ENCODE results near the gene CD164.
A peak's percentile ranks its signal among the peaks of the same experiment; 100 is the strongest.

CD164 gene

DNA sequence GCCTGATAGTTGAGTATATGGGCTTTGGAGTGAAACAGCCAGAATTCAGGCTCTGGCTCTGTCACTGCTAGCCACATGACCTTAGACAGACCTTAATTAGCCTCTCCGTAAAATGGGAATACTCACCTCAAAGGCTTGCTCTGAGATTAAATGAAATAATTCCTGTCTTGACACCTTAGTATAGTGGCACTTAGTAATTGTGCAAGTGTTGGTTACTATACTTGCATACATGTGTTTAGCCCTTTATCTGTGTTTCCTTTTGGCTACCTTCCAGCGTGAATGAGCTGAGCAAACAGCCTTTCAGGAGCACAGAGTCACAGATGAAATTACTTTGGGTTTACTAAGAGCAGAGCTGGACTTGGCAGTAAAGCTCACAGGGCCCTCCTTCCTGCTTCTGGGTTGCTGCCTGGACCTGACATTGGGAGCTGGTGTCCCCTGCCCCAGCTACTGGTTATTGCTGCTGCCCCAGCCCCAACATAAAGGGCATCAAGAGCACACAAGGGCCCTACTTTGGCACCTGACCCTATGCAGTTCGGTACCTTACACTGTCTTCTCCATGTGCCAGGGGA is 32.8 kb downstream of the CD164 start:
- DNase-seq (ENCODE audit: extremely low read depth, low read depth), result peak; percentile 37
- TF ChIP-seq, protein P1, sequence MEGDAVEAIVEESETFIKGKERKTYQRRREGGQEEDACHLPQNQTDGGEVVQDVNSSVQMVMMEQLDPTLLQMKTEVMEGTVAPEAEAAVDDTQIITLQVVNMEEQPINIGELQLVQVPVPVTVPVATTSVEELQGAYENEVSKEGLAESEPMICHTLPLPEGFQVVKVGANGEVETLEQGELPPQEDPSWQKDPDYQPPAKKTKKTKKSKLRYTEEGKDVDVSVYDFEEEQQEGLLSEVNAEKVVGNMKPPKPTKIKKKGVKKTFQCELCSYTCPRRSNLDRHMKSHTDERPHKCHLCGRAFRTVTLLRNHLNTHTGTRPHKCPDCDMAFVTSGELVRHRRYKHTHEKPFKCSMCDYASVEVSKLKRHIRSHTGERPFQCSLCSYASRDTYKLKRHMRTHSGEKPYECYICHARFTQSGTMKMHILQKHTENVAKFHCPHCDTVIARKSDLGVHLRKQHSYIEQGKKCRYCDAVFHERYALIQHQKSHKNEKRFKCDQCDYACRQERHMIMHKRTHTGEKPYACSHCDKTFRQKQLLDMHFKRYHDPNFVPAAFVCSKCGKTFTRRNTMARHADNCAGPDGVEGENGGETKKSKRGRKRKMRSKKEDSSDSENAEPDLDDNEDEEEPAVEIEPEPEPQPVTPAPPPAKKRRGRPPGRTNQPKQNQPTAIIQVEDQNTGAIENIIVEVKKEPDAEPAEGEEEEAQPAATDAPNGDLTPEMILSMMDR (IDR thresholded peaks at IDR 0.05; ENCODE audit: low read depth, low read length), result no peak

DNA sequence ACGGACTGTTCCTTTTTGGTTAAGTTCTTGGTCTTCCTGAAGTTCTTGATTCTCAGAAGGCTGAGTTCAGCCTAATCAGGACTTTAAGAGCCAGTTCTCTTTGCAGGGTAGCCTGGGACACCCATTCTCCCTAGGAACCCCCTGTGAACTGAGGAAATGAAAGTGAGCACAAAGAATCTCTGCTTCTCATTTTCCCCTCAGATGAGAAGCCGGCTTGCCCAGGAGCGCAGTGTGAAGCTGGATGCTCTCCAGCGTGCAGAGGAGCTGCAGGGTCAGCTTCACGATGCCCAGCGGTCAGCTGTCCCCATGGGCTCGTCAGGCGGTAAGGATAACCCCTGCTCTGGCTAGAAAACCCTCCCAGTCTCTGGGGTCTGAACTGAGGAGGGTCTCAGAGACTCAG is 34.0 kb downstream of the CD164 start:
- no peak for DNase-seq (ENCODE audit: extremely low read depth, low read depth)
- TF ChIP-seq, protein P1 (IDR thresholded peaks at IDR 0.05; ENCODE audit: low read depth, low read length), result no peak

DNA sequence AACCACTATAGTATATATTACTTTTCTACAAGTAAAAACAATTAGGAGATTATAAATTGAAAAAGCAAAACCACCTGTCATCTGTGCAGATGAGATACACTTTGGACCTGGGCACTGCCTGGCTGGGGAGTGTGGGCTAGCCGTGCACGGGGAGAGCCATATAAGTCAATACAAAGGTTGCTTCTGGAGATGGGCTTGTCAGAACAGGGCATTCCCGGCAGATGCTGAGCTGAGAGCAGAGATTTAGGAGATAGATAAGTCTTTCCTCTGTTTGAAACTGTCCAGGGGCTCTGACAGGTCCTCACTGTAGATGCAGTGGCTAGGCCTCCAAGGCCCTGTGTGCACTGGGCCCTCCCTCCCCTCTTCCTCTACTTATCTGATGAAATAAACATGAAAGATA is 34.5 kb downstream of the CD164 start:
- DNase-seq (ENCODE audit: extremely low read depth, low read depth), result no peak
- TF ChIP-seq, protein P1 (IDR thresholded peaks at IDR 0.05; ENCODE audit: low read depth, low read length), result no peak

DNA sequence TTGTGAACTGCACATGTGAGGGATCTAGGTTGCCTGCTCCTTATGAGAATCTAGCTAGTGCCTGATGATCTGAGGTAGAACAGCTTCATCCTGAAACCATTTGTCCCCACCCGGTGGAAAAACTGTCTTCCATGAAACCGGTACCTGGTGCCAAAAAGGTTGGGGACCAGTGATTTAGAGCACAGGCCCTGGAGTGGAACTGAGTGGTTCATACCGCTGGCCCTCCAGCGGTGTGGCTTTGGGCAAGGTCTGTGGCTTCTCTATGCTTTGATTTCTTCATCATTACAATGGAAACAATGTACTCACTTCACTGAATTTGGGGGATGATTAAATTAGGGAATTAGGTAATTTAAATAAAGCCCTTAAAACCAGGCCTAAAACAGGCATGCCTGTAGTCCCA is 36.3 kb downstream of the CD164 start:
- no peak for DNase-seq (ENCODE audit: extremely low read depth, low read depth)
- TF ChIP-seq, protein P1 (IDR thresholded peaks at IDR 0.05; ENCODE audit: low read depth, low read length), result no peak

DNA sequence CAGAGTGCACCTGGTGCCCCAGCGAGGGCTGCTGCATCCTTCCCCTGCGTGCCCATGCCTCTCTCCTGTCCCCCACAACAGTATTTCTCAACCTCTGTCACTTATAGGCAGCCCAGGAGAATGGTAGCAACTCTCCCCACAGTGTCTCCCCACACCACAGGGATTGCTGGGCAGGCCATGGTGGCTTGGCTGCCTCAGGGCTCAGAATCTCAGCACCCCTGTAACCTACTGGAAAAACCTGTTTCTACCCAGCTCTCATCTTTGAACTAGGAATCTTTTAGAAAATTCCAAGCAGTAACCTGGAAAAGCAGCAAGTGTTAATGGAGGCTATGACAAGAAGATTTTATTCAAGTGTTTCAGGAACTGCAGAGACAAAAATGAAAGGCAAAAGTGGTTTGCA is 38.0 kb downstream of the CD164 start:
- no peak for DNase-seq (ENCODE audit: extremely low read depth, low read depth)
- TF ChIP-seq, protein P1 (IDR thresholded peaks at IDR 0.05; ENCODE audit: low read depth, low read length), result no peak

DNA sequence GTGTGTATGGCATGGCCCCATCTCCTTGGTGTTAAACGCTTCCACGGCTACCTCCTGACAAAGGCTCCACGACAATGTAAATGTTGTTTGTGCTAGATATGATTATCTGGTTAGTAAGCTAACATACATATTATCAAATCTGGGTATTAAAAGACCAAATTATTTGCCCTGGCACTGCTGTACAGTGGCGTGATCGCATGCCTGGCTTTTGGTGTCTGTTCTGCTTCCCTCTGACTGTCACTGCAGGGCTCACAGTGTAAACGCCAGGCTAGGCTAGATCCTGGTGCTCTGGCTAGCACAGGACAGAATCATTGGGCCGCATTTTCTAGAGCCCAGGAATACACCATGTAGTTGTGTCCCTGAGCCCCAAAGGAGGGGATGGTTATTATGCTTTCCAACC is 38.7 kb downstream of the CD164 start:
- TF ChIP-seq, protein P1 (IDR thresholded peaks at IDR 0.05; ENCODE audit: low read depth, low read length), result no peak
- DNase-seq (ENCODE audit: extremely low read depth, low read depth), result no peak

DNA sequence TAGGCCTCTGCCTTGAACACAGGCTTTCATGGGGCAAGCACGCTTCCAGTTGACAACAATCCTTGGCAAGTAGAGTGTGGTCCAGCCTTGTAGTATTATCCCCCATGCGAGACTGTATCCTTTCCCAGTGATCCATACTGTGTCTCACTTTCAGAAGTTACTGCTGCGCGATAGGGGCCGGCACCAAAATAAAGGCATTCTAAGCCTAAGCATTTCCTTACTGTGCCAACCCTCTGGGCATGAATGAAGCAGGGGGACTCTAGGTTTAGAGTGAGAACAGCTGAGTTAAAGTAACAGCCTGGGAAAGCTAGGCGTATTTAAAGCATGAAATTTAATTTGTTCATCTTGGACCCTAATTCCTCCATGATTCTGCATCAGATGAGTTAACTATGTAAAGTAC is 39.4 kb downstream of the CD164 start:
- no peak for DNase-seq (ENCODE audit: extremely low read depth, low read depth)
- TF ChIP-seq, protein P1 (IDR thresholded peaks at IDR 0.05; ENCODE audit: low read depth, low read length), result no peak
